Mesenteric fat pad (tissue), 1 donor: ENCODE results near the gene LCN15. TPM values are rescaled to one million over a fixed set of nuclear protein-coding genes. Genes with fewer than 3 reads are reported as not detected.
"Not testable (repeated sequence)": the region's sequence is repeated elsewhere in the genome, so short reads cannot be mapped to it uniquely, and the experiment has no call there.

Source experiments
- DNase-seq: peaks from one replicate; pipeline ENCODE4 v3.0.0-alpha.2; 2020; ENCODE audit warnings: low spot score
- total RNA-seq: library from RNA; stranded (reverse); fragmentation: NEBNext Ultra II Directional; extraction: Animal tissue kit (Norgen Biotek cat#: 25700); gene quantifications from one replicate; pipeline ENCODE4 v1.2.1, GENCODE V29; 2021
- donor health status: DM: yes; HTN: yes; CAD: no.

LCN15 gene
- total RNA-seq, 1 donor from 2014 or later = 0.32 TPM

DNA sequence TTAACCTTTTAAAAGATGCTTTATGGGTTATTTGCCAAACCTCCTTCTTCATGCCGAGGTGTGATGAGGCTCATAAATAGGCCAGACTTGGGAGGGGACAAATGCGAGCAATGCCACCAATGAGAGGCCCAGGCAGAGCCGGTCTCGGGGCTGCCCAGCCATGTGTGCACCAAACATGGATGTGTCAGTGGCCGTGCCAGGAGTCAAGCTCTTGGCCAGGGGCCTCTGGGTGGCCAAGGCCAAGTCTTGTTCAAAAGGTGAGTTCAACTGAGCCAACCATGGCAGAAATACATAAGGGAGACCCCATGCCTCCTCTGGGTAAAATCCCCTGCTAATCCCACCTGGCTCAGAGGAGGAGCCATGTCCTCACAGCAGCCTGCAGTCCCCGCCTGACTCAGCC lies 10.9 kb upstream of the LCN15 start:
- DNase-seq = no peak

DNA sequence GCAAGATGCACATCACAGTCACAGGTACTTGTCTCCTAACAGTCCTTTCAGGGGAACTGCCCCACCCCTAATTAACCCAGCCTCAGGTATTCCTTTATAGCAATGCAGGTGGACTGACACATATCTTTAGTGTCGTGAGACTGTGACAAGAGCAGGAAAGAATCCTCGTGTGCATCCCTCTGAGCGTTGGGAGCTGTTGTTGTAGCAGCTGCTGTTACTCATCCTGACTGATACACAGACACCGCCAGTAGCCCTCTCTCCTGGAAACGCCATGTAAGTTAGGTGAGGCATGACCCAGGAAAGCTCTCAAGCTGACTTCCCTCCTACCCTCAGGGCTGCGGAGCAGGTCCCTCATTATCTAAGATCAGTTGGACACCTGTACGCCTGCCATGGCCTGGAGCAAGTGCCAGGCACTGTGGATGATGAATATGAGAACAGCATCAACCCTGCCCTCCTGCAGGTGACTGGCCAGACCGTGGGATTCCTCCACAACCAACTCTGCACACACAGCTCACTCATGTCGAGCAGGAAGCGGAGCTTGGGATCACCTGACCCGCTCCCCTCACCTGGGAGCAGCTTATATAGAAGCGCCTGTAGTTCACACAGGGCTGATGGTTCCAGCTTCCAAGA lies 10.2 kb upstream of the LCN15 start:
- no peak for DNase-seq

DNA sequence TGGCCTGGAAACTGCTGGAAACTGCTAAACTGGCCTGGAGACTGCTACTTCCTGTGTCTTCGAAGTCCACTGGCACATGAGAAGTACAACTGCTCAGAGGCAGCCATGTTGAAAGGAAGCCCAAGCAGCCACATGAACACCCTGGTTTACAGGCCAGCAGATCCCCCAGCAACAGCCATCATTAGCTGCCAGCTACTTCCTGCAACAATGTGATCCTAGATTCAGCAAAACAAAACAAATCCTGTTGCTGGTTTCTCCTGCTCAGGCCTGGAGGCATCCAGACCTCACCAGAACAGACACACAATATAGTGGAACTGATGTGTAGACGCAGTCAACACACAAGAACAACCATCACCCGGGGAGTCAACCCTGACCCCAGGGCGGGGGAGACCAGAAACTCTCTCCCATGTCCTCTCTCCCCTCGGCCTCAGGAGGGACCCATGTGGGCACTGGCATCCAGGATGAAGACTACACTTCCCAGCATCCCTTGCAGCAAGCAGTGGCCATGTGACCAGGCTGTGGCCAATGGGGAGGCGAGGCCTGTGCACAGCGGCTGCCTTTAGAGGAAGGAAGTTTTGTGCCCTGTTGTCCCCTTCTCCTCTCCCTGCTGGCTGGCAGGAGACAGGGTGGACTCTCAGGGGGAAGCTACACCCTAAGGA lies 9.2 kb upstream of the LCN15 start:
- DNase-seq = no peak

DNA sequence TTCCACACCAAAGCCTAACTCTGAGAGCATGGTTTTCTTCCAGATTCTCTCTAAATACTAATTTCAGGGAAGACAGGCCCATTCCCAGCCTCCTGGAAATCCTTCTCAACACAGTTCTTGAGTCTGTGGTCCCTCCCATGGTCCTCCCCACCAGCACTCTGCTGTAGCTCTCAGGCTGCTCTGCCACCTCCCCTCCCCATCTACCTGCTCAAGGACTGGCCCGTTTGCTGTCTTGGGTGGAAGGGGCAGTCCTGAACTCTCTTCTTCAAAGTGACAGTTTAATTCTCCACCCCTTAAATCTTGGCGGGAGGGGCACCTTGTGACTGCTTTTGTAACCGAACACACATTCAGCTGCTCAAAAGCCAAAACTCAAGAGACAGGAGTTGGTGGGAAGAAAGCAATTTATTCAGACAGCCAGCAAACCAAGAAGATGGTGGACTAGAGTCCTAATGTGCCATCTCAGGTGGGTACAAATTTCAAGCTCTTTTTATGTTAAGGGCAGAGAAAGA lies 7.6 kb upstream of the LCN15 start:
- no peak for DNase-seq

DNA sequence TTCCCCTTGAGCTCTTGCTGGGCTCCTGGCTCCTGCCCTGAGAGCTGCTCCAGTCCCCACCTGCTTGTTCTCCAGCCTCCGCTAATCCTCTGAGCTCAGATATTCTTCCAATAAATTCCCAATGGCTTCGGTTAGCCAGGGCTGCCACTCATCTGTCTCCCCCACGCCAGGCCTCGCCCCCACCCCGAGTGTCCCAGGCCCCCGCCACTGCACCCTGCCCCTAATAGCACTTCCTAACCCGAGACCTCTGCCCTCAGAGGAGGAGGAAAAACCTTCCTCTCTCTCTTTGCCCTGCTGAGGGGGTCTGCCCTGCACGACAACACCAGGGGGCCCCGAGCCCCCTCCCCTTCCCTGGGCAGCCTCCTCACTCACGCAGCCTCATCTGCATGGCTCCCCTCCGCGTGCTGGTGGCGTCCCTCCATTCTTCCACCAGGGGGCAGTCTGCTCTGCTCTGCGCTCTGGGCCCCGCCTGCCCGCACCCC lies 5.4 kb upstream of the LCN15 start:
- no peak for DNase-seq

DNA sequence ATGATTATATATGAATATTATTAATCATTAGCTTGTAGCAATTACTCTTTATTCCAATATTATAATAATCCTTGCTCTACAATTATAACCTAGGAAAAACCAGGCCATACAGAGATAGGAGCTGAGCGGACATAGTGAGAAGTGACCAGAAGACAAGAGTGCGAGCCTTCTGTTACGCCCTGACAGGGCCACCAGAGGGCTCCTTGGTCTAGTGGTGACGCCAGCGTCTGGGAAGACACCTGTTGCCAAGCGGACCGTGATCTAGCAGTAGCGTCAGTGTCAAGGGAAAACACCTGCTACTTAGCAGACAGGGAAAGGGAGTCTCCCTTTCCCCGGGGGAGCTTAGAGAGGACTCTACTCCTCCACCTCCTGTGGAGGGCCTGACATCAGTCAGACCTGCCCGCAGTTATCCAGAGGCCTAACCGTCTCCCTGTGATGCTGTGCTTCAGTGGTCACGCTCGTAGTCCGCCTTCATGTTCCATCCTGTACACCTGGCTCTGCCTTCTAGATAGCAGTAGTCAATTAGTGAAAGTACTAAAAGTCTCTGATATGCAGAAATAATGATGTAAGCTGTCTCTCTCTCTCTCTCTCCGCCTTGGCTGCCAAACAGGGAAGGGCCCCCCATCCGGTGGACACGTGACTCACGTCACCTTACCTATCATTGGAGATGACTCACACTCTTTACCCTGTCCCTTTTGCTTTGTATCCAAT lies 2.2 kb upstream of the LCN15 start:
- peak; percentile 67 for DNase-seq

DNA sequence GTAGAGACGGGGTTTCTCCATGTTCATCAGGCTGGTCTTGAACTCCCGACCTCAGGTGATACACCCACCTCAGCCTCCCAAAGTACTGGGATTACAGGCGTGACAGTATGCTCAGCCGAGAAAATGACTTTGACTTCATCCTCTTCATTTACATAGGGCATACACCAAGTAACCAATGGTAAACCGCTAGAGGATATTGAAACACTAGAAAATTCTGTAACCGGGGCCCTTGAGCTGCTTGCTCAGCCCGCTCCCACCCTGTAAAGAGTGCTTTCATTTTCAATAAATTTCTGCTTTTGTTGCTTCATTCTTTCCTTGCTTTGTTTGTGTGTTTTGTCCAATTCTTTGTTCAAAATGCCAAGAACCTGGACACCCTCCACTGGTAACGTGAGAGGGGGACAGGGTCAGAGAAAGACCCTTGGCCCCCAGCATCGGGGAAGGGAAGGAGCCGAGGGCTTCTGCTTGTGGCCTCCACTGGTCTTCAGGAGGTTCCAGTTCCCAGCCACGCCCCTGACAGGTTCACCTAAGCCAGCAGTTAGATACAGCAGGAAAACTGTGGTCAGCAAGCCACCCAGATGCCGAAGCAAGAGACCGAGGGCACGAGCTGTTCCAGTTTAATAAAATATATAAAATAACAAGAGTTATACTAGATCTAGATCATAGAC lies 1.6 kb upstream of the LCN15 start:
- DNase-seq = peak; percentile 67

DNA sequence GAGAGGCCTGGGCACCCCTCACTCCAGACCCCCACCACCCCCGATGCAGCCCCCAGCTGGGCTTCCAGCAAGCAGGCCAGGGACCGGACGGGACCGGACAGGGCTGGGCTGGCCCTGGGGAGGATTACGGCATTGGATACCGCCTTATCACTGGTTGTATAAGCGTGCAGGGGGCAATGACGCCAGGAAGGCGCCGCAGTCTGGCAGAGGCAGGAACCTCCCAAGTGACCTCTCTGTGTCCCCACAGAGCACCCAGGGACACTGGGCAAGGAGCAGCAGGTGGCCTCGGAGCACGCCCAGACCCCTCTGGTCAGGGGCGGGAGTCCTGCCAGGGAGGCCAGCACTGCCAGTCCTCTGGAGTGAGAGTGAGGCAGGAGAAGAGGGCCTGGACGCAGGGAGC lies 723 bp upstream of the LCN15 start:
- DNase-seq = no peak

DNA sequence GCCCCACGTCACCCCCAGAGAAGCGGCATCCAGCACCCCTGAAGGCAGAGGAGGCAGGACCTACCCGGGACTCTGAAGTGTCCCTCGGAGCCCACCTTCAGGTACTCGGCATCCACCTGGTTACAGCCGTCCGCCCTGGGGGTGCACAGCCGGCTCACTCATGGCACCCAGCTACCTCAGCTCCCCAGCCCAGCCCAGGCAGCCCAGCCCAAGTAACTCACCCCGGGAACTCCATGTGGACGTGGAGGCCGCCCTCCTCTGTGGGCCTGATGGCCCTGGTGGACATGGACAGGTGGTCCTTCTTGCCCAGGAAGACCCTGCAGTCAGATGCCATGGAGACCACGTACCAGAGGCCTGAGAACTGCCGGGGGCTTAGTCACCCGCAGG lies 676 bp downstream of the LCN15 start:
- DNase-seq = no peak

DNA sequence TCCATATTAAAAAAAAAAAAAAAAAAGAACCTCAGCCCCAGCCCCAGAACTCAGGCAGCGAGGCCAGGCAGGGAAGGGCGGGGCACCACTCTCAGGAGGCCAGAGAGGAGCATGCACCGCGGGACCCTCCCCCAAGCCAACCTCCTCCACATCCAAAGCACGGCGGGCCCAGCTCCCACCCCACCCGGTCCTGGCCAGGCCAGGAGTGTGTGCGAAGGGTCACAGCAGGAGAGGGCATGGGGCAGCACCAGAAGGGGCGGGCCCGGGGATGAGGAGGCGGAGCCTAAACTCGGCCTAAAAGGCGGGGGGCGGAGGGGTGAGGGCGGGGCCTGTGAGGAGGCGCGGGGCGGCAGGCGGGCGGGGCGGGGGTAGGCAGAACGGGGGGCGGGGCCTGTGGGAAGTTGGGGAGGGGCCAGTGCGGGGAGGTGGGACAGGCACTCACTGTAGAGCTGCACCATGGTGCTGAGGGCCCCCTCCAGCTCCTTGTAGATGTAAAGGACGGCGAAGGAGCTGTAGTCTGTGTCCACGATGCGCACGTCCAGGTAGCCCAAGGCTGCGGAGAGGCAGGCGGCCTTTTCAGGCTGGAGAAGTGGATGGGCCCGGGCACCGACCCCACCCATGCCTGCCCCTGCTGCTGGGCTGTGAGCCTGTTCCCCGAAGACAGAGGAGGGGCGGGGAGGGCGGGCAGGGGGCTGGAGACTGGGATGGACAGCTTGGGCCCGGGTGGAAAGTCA lies 1.2 kb downstream of the LCN15 start:
- no peak for DNase-seq

DNA sequence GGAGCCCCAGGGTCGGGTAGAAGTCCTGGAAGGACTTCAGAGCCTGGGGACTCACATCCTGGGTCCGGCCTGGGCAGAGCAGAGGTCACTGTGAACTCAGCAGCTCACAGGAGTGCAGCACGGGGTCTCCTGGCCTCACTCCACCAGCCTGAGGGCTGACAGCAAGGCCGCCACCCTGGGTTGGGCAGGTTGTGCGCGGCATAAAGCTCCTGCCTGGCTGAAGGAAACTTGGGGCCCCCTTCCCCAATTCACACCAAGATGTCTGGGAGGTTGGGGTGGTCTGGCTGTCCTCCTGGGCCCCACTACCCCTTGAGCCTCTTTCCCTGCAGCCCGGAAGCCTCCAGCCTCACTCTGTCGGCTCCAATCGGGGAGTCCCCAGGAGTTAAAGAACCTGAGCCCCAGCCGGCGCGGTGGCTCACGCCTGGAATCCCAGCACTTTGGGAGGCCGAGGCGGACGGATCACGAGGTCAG lies 2.1 kb downstream of the LCN15 start:
- no peak for DNase-seq

DNA sequence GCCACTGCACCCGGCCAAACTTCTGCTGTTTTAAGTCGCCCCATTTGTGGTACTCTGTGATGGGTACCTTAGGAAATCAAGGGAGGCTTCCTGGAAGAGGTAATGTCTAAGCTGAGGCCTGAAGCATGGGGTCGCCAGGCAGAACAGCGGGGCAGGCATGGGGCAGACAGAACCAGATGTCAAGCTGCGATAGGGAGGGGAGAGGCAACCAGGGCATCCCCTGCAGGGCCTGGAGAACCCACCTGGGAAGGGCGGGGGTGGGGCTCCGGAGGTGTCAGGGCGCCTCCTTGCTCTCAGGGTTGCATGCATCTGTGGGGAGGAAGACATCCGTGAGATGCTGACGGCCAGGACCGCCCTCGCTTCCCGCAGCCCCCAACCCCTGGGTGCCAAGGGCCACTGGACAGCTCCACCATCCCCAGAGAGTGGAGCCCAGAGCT lies 2.8 kb downstream of the LCN15 start:
- DNase-seq = no peak

DNA sequence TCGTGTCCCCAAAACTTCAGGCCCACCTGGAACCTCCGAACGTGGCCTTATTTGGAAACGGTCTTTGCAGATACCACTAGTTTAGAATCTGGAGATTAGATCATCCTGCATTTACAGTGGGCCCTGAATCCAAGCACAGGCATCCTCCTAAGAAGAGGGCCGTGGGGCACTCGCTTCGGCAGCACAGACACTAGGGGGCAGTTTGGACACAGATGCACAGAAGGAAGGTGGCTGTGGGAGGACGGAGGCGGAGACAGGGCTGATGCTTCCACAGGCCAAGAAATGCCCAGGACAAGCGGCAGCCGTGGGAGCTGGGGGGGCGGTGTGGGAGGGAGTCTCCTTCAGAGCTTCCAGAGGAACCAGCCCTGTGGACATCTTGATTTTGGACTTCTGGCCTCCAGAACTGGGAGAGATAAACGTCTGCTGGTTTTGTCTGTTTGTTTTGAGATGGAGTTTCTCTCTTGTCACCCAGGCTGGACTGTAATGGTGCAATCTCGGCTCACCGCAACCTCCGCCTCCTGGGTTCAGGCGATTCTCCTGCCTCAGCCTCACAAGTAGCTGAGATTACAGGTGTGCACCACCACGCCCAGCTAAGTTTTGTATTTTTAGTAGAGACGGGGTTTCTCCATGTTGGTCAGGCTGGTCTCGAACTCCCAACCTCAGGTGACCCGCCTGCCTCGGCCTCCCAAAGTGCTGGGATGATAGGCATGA lies 3.3 kb downstream of the LCN15 start:
- not testable (repeated sequence) for DNase-seq

DNA sequence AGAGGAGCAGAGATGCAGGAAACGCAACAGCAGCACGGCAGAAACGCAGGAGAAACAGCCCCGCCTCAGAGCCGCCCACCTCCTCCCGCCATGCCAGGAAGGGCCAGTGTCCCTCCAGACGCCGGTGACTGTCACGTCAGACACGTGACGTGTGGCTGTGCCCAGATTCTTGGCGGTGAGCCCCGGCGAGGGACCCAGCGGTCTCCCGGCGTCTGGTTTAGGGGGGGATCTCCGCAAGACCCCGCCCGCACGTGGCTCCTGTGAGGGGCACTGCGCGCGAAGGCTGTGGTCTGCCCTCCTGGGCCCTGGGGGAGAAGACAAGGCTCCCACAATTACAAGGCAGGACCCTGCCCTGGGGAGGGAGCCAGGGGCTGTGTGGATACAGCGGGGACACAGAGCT lies 3.9 kb downstream of the LCN15 start:
- DNase-seq = no peak

DNA sequence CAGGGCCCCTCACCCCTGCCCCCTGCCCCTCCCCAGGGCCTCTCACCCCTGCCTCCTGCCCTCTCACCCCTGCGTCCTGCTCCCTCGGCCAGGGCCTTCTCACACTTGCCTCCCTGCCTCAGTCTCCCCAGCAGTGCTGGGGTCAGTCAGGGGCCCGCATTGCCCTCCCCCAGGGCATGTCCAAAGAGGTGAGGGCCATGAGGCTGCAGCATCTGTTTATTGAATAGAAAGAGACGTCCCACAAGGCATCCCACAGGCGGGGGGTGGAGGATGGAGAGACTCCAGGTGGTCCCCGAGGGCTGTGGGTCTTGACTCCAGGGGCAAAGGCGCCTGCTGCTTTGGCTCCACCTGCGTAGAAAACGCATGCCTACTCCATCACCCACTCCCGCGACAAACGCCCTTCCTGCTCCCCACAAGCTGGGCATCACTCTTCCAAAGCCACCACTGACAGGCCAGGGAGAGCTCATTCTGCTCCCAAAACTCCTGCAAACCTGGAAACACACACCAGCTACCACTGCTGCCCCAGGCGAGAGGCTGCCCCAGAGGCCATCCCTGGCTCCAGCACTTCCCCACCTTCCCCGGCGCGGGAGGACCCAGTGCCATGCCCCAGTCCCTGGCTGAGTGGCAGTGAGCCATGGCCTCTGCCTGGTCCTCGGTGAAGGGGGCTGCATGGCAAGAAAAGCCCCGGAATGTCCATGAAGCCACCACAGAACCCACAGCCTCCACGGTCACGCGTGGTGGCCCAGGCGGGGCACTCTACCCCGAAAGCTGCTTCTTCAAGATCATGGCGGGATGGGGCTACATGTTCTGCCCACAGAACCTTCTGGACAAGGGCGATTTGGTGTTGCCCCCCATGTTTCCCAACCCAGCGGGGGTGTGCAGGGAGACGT lies 4.6 kb downstream of the LCN15 start:
- no peak for DNase-seq

DNA sequence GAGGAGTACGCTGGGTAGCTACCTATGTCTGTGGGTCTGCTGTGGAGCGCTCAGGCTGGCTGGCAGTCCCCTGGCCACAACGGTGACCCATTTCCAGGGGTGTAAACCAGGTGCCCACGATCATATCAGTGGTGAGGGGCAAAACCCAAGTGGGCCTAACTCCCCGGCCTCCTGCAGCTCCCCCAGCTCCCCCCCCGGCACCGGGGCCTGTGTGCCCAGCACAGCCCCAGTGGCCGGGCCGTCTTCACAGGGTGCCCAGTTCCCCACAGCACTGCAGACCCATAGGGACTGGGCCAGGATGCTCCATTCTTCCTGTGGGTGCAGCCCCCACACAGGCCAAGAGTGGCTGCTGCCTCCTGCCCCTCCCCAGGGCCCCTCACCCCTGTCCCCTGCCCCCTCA lies 5.3 kb downstream of the LCN15 start:
- no peak for DNase-seq

DNA sequence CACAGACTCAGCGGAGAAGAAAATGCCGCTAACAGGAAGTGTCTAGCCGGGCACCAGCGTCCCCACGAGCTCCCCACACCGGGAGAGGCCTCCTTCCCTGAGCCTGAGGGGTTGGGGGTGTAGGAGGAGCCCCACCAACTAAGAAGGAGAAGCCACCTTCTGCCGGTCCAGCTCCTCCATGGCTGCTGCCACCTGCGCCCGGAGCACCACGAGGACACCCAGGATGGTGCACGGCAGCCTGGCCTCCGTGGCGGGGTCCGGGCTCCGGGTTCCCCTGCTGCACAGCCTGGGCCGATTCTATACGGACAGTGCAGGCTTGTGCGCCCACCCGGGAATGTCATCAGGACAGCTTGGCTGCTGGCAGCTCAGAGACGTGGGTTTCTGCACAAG lies 6.6 kb downstream of the LCN15 start:
- no peak for DNase-seq

DNA sequence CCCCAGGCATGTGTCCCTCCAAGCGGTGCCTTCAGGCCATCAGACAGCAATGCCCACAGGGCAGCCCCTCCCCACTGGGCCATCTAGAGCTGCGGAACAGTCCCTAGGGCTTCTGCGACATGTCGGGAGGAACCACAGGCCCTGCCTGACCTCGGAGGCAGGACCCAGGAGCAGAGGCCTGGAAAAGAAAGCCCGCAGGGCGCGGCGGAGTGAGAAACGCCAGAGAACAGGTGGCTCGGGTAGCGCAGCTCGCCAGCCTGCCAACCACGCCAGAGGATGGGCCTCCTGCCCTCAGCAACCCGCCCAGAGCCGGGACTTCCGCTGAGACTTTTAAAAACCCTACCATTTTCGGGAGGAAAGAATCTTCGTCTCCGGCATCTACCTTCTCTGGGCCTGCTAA lies 7.0 kb downstream of the LCN15 start:
- DNase-seq = no peak

DNA sequence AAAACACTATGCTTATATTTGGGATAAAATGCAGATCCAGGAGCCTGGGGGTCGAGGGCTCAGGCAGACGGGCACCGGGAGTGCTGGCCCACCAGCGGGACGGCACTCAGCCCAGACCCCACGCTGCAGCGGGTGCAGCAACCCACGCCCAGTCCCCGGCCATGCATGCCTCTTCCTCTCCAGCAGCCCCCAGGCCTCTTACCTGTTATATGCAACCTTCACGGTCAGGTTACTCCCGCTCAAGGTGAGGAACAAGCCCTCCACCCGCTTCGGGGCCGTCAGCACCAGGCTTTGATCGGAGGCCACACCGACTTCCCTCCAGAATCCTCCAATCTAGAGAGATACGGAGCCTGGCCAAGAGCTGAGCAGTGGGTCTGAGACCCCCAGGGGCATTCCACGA lies 7.5 kb downstream of the LCN15 start:
- no peak for DNase-seq

DNA sequence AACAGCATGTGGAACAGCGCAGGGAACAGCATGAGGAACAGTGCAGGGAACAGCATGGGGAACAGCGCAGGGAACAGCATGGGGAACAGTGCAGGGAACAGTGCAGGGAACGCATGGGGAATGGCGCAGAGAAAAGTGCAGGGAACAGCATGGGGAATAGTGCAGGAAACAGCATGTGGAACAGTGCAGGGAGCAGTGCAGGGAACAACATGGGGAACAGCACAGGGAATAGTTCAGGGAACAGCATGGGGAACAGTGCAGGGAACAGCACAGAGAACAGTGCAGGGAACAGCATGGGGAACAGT lies 8.2 kb downstream of the LCN15 start:
- no peak for DNase-seq
